HCT116 (cell line): ENCODE measurements around the gene RNF41. TPM values are rescaled to one million over a fixed set of nuclear protein-coding genes. Genes with fewer than 3 reads are reported as not detected.

ENCODE experiments used
- ATAC-seq: fragments of 200-7000 bp; cut with Tn5 transposase; 2 replicates; pipeline ENCODE4 v1.9.1; 2020; ENCODE audit warnings: mild to moderate bottlenecking, moderate library complexity
- BruUV-seq: library from RNA; stranded (reverse); fragments of 400-500 nt; replicated peaks from 2 replicates; lab custom pipeline; 2021; lab: Mats Ljungman, UMichigan
- CTCF ChIA-PET: fragments of 300-600 bp; sonication (Branson Sonifier 250); formaldehyde crosslinking; loops from one replicate; lab custom pipeline; 2021; ENCODE audit warnings: antibody characterized with exemption; lab: Charles Lee
- POLR2A ChIA-PET: fragments of 300-600, 350-600 bp; sonication (Branson Sonifier 250); formaldehyde crosslinking; loops from one replicate; lab custom pipeline; 2021; ENCODE audit warnings: antibody characterized with exemption; lab: Charles Lee
- RAD21 ChIA-PET, 2 experiments: fragments of 300-600 bp; sonication (Branson Sonifier 250); formaldehyde crosslinking; loops; one replicate each; lab custom pipeline; 2023; ENCODE audit warnings: low total read pairs in 2 of 2; ENCODE audit not compliant: uncharacterized antibody in 2 of 2, unreplicated experiment in 2 of 2, low non-redundant PET in 1 of 2; lab: Charles Lee
- DNase-seq: peaks from one replicate; pipeline ENCODE4 v3.0.0-alpha.2; 2010; ENCODE audit warnings: low read depth, low spot score
- H2AFZ ChIP-seq: fragments of 200-600 bp; shearing (Covaris generic), sonication (generic); 2 replicates; pipeline ENCODE4 v1.6.1; 2017; ENCODE audit warnings: low read depth, mixed run types, mixed read lengths, antibody characterized with exemption, low read length; ENCODE audit not compliant: poor library complexity, severe bottlenecking
- H3K27ac ChIP-seq: 2 replicates; pipeline ENCODE4 v1.5.1; 2012; ENCODE audit warnings: low read depth, low read length
- H3K27me3 ChIP-seq: fragments of 200-600 bp; sonication (generic); 2 replicates; pipeline ENCODE4 v1.6.1; 2016; ENCODE audit warnings: mixed run types, low read length, mixed read lengths; ENCODE audit not compliant: insufficient read depth
- H3K36me3 ChIP-seq, 2 experiments: fragments of 200-500 bp in 1 of 2; fragments of 200-600 bp in 1 of 2; sonication (Bioruptor generic) in 1 of 2; sonication (generic) in 1 of 2; 2 replicates each; pipeline versions ENCODE4 v1.5.1 to v1.6.1; 2014 to 2016; ENCODE audit warnings: low read length in 2 of 2, inconsistent platforms in 1 of 2, mixed read lengths in 1 of 2, mixed run types in 1 of 2; ENCODE audit not compliant: insufficient read depth in 2 of 2, control insufficient read depth in 1 of 2
- H3K4me1 ChIP-seq, 2 experiments: fragments of 200-600 bp in 1 of 2; sonication (generic) in 1 of 2; 2 replicates each; pipeline versions ENCODE4 v1.5.1 to v1.6.1; 2012 to 2017; ENCODE audit warnings: low read length in 2 of 2, inconsistent platforms in 1 of 2, mild to moderate bottlenecking in 1 of 2, mixed read lengths in 1 of 2, mixed run types in 1 of 2, moderate library complexity in 1 of 2; ENCODE audit not compliant: insufficient read depth in 2 of 2, control insufficient read depth in 1 of 2
- H3K4me2 ChIP-seq: fragments of 200-600 bp; sonication (generic); 2 replicates; pipeline ENCODE4 v1.6.1; 2017; ENCODE audit warnings: mixed run types, low read length, mixed read lengths
- H3K4me3 ChIP-seq, 2 experiments: fragments of 200-600 bp in 1 of 2; sonication (generic) in 1 of 2; replicated peaks in 1 of 2; 2 replicates each; pipeline ENCODE4 v1.5.1; 2011 to 2016; ENCODE audit warnings: low read length in 2 of 2, control low read depth in 1 of 2, low read depth in 1 of 2, mild to moderate bottlenecking in 1 of 2, mixed read lengths in 1 of 2, mixed run types in 1 of 2
- H3K79me2 ChIP-seq: fragments of 200-600 bp; sonication (generic); 2 replicates; pipeline ENCODE4 v1.6.1; 2017; ENCODE audit warnings: mild to moderate bottlenecking, mixed run types, low read length, moderate library complexity, mixed read lengths; ENCODE audit not compliant: insufficient read depth
- H3K9ac ChIP-seq: fragments of 200-600 bp; sonication (generic); 2 replicates; pipeline ENCODE4 v1.6.1; 2016; ENCODE audit warnings: low read length, mixed read lengths
- H3K9me2 ChIP-seq: fragments of 200-600 bp; sonication (generic), shearing (Covaris generic); 2 replicates; pipeline ENCODE4 v1.6.1; 2017; ENCODE audit warnings: mixed run types, mild to moderate bottlenecking, moderate library complexity; ENCODE audit not compliant: insufficient read depth
- H3K9me3 ChIP-seq, 2 experiments: fragments of 200-500 bp in 1 of 2; fragments of 200-600 bp in 1 of 2; sonication (Bioruptor generic) in 1 of 2; sonication (generic) in 1 of 2; 2 replicates each; pipeline ENCODE4 v1.6.1; 2014 to 2017; ENCODE audit warnings: low read length in 2 of 2, mixed read lengths in 2 of 2, inconsistent platforms in 1 of 2, low read depth in 1 of 2, mild to moderate bottlenecking in 1 of 2, mixed run types in 1 of 2, moderate library complexity in 1 of 2; ENCODE audit not compliant: control insufficient read depth in 1 of 2, insufficient read depth in 1 of 2
- H4K20me1 ChIP-seq: fragments of 200-600 bp; sonication (generic), shearing (Covaris generic); 2 replicates; pipeline ENCODE4 v1.6.1; 2017; ENCODE audit warnings: mixed run types, mild to moderate bottlenecking, moderate library complexity; ENCODE audit not compliant: insufficient read depth
- ATF3 ChIP-seq: IDR thresholded peaks from 2 replicates; pipeline ENCODE4 v1.6.1; 2012
- CBX3 ChIP-seq: IDR thresholded peaks from 2 replicates; pipeline ENCODE4 v1.6.1; 2012; ENCODE audit warnings: low read depth
- CTCF ChIP-seq, 3 experiments: fragments of 200-600 bp in 1 of 3; sonication (generic) in 1 of 3; IDR thresholded peaks in 2 of 3; conservative IDR thresholded peaks in 1 of 3; 2 replicates each; pipeline ENCODE4 v1.5.1; 2012 to 2017; ENCODE audit warnings: low read depth in 2 of 3, low read length in 2 of 3, antibody characterized with exemption in 1 of 3, borderline replicate concordance in 1 of 3, control low read depth in 1 of 3, mild to moderate bottlenecking in 1 of 3, mixed read lengths in 1 of 3, mixed run types in 1 of 3, moderate library complexity in 1 of 3; ENCODE audit not compliant: insufficient read depth in 1 of 3
- EGR1 ChIP-seq: IDR thresholded peaks from 2 replicates; pipeline ENCODE4 v1.6.1; 2012; ENCODE audit warnings: low read depth
- ELF1 ChIP-seq: IDR thresholded peaks from 2 replicates; pipeline ENCODE4 v1.6.1; 2012; ENCODE audit warnings: low read depth, borderline replicate concordance
- EZH2phosphoT487 ChIP-seq: fragments of 200-600 bp; IDR thresholded peaks from 2 replicates; pipeline ENCODE4 v1.6.1; 2018; ENCODE audit warnings: antibody characterized with exemption, borderline replicate concordance
- RAD21 ChIP-seq: IDR thresholded peaks from 2 replicates; pipeline ENCODE4 v1.6.1; 2012; ENCODE audit warnings: low read depth, mild to moderate bottlenecking
- SIN3A ChIP-seq: IDR thresholded peaks from 2 replicates; pipeline ENCODE4 v1.6.1; 2012; ENCODE audit warnings: low read depth
- SRF ChIP-seq: IDR thresholded peaks from 2 replicates; pipeline ENCODE4 v1.6.1; 2012; ENCODE audit warnings: low read depth
- TCF7L2 ChIP-seq: IDR thresholded peaks from 2 replicates; pipeline ENCODE4 v1.7.0; 2011; ENCODE audit warnings: borderline replicate concordance, inconsistent platforms; ENCODE audit not compliant: insufficient read depth, insufficient read length; ENCODE audit errors: extremely low read depth
- YY1 ChIP-seq: IDR thresholded peaks from 2 replicates; pipeline ENCODE4 v1.6.1; 2011; ENCODE audit warnings: low read length, low read depth, moderate library complexity, mild to moderate bottlenecking; ENCODE audit not compliant: insufficient replicate concordance; ENCODE audit errors: extremely low read depth
- ZNF274 ChIP-seq: fragments of 200-500 bp; sonication (Bioruptor generic); IDR thresholded peaks from 2 replicates; pipeline ENCODE4 v1.6.1; 2014; ENCODE audit warnings: mild to moderate bottlenecking, low read depth, low read length, inconsistent platforms
- intact Hi-C: fragments of 100-400 bp; cut with micrococcal nuclease; formaldehyde crosslinking; loops from 2 replicates; pipeline ENCODE4 v1.10.0; 2022
- total RNA-seq: library from RNA; stranded (reverse); gene quantifications from one replicate; pipeline ENCODE4 v1.2.1, GENCODE V29; 2021; ENCODE audit not compliant: unreplicated experiment
- TF ChIP-seq, protein P1 (sequence below): IDR thresholded peaks from 2 replicates; pipeline ENCODE4 v1.6.1; 2012

RNF41 gene
- total RNA-seq, 1 experiment from 2014 or later, result 40.6 TPM

GRCh38 chr12:56188131-56188777 is 33.5 kb downstream of the RNF41 start (continued):
- TF ChIP-seq EGR1 (no peak), RAD21 (no peak), CTCF (IDR thresholded peaks at IDR 0.05 in 2 of 3, conservative IDR thresholded peaks at IDR 0.05 in 1 of 3; ENCODE audit: borderline replicate concordance in 1 of 3, insufficient read depth in 1 of 3, low read depth in 2 of 3, low read length in 2 of 3) (no peak)

- Histone ChIP-seq H3K4me2 (no peak overlapping the region), H3K36me3 (peaks cover 22 to 29% of the 10 kb centered on the region in 2 experiments; a peak in 3 of 4 replicates), H3K27ac (no peak overlapping the region), H3K4me1 (peaks cover 17 to 23% of the 10 kb centered on the region in 2 experiments), H4K20me1 (no peaks in the 10 kb centered on the region), H3K27me3 (no peaks in the 10 kb centered on the region), H2AFZ (no peak overlapping the region), H3K79me2 (peaks cover 37% of the 10 kb centered on the region), H3K9ac (no peak overlapping the region), H3K9me3 (no peaks in the 10 kb centered on the region), H3K4me3 (no peak overlapping the region)
- no peak for ATAC-seq
- intact Hi-C loops, result no loop called here
- BruUV-seq, result no TSS peak
- POLR2A ChIA-PET, result no interaction called here
- RAD21 ChIA-PET, result no interaction called here
- TF ChIP-seq TCF7L2, result no peak
- TF ChIP-seq ATF3, result no peak
- TF ChIP-seq SIN3A, result no peak
- TF ChIP-seq ELF1, result no peak
- TF ChIP-seq RAD21, result no peak
- TF ChIP-seq, protein P1, sequence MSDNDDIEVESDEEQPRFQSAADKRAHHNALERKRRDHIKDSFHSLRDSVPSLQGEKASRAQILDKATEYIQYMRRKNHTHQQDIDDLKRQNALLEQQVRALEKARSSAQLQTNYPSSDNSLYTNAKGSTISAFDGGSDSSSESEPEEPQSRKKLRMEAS, result no peak
- TF ChIP-seq SRF, result no peak
- no peak for TF ChIP-seq EGR1
- no peak for TF ChIP-seq YY1
- TF ChIP-seq ZNF274, result no peak
- TF ChIP-seq CBX3, result no peak
- TF ChIP-seq EZH2phosphoT487, result no peak
- TF ChIP-seq, all 23 proteins: peak for 0
- no peaks in the 10 kb centered on the region for H3K9me2 ChIP-seq
- no peak for DNase-seq
- CTCF ChIA-PET, result no interaction called here
Observed at GRCh38 chr12:56186957-56187356, 34.8 kb downstream of the RNF41 start.
